ENCODE results near the gene TBC1D17.

The TBC1D17 gene

GRCh38 chr19:49879243-49879963 lies 1.9 kb downstream of the TBC1D17 start:
- no peak for DNase-seq

- no peak for DNase-seq
Measured at GRCh38 chr19:49880162-49880869, 2.8 kb downstream of the TBC1D17 start.

GRCh38 chr19:49881186-49881585 lies 3.7 kb downstream of the TBC1D17 start:
- DNase-seq = no peak

- no peak for DNase-seq
Measured at GRCh38 chr19:49881672-49882394, 4.3 kb downstream of the TBC1D17 start.

- DNase-seq = no peak
Measured at GRCh38 chr19:49882643-49883042, 5.1 kb downstream of the TBC1D17 start.

- no peak for DNase-seq
Measured at GRCh38 chr19:49883094-49883493, 5.6 kb downstream of the TBC1D17 start.

- no peak for DNase-seq
Measured at GRCh38 chr19:49884109-49884508, 6.6 kb downstream of the TBC1D17 start.

- DNase-seq = no peak
Measured at GRCh38 chr19:49884760-49885159, 7.3 kb downstream of the TBC1D17 start.

GRCh38 chr19:49887037-49887664 lies 9.6 kb downstream of the TBC1D17 start:
- no peak for DNase-seq

- DNase-seq = no peak
Measured at GRCh38 chr19:49887665-49888509, 10.4 kb downstream of the TBC1D17 start.

GRCh38 chr19:49888510-49888824 lies 11.0 kb downstream of the TBC1D17 start:
- DNase-seq = no peak

GRCh38 chr19:49889038-49889686 lies 11.7 kb downstream of the TBC1D17 start:
- no peak for DNase-seq

- DNase-seq = peak; percentile 83
Measured at GRCh38 chr19:49889687-49890348, 12.3 kb downstream of the TBC1D17 start.

- DNase-seq = peak; percentile 84
Measured at GRCh38 chr19:49890349-49891311, 13.1 kb downstream of the TBC1D17 start.

- DNase-seq = no peak
Measured at GRCh38 chr19:49891393-49891792, 13.9 kb downstream of the TBC1D17 start.

- DNase-seq = no peak
Measured at GRCh38 chr19:49892716-49893115, 15.2 kb downstream of the TBC1D17 start.

GRCh38 chr19:49894011-49894664 lies 16.6 kb downstream of the TBC1D17 start:
- DNase-seq = no peak

- DNase-seq = no peak
Measured at GRCh38 chr19:49894879-49895565, 17.5 kb downstream of the TBC1D17 start.
